Stimulated activated memory B cell treated with anti-CD40 and anti-IgM and Interleukin-4, amounts not matched to agents 10 μg/mL and 1 μg/mL and 100 μg/mL, for 72 hours (primary cell): ENCODE measurements around the gene XRCC1.
A peak's percentile ranks its signal among the peaks of the same experiment; 100 is the strongest.

Source experiments
- ATAC-seq: fragments of 150-1000 bp; cut with Tn5 transposase; 2 replicates; pipeline ENCODE4 v1.10.0; 2021
- H3K27ac Mint-ChIP-seq: one replicate; pipeline ENCODE4 v1.8.0; 2022; ENCODE audit warnings: mild to moderate bottlenecking, mixed read lengths
- H3K27me3 Mint-ChIP-seq: one replicate; pipeline ENCODE4 v1.8.0; 2022; ENCODE audit warnings: mixed read lengths
- H3K36me3 Mint-ChIP-seq: one replicate; pipeline ENCODE4 v1.8.0; 2022; ENCODE audit warnings: mixed read lengths
- H3K4me1 Mint-ChIP-seq: one replicate; pipeline ENCODE4 v1.8.0; 2022; ENCODE audit warnings: mixed read lengths
- H3K4me3 Mint-ChIP-seq: one replicate; pipeline ENCODE4 v1.8.0; 2022; ENCODE audit warnings: mild to moderate bottlenecking, moderate library complexity, mixed read lengths
- H3K9me3 Mint-ChIP-seq: one replicate; pipeline ENCODE4 v1.8.0; 2022; ENCODE audit warnings: mixed read lengths

The XRCC1 gene

GRCh38 chr19:43575156-43575950 lies at the start of gene XRCC1, which contains the start of gene PINLYP:
XRCC1 (minus strand) TSS chr19:43575527; CDS start chr19:43575458, 69 bp downstream.
PINLYP (plus strand) TSS chr19:43575801; CDS start chr19:43577192, 1,391 bp downstream.
- peak within 1 kb of the TSS; percentile 96 for H3K4me3 Mint-ChIP-seq
- H3K4me1 Mint-ChIP-seq = peaks cover 43% of the 10 kb centered on the region

GRCh38 chr19:43624933-43625332 lies 49.6 kb upstream of the XRCC1 start:
- Mint-ChIP-seq H3K27me3 (peaks cover 26% of the 10 kb centered on the region), H3K4me3 (no peak overlapping the region), H3K9me3 (no peaks in the 10 kb centered on the region), H3K36me3 (no peaks in the 10 kb centered on the region), H3K27ac (no peak overlapping the region), H3K4me1 (peaks cover 33% of the 10 kb centered on the region)
- peak; percentile 62 for ATAC-seq

More at GRCh38 chr19:43575156-43575950, at the start of gene XRCC1, which contains the start of gene PINLYP:
- no peaks in the 10 kb centered on the region for H3K9me3 Mint-ChIP-seq
- peak; percentile 99 for ATAC-seq
- peaks cover 8% of the 10 kb centered on the region for H3K36me3 Mint-ChIP-seq
- peak within 1 kb of the TSS; percentile 98 for H3K27ac Mint-ChIP-seq
- no peaks in the 10 kb centered on the region for H3K27me3 Mint-ChIP-seq

GRCh38 chr19:43623889-43624670 lies 48.8 kb upstream of the XRCC1 start:
- no peak for ATAC-seq
- H3K9me3 Mint-ChIP-seq = no peaks in the 10 kb centered on the region
- H3K36me3 Mint-ChIP-seq = no peaks in the 10 kb centered on the region
- H3K27ac Mint-ChIP-seq = no peak overlapping the region
- H3K4me3 Mint-ChIP-seq = no peak overlapping the region
- H3K27me3 Mint-ChIP-seq = peaks cover 26% of the 10 kb centered on the region
- H3K4me1 Mint-ChIP-seq = peaks cover 38% of the 10 kb centered on the region

GRCh38 chr19:43622956-43623355 lies 47.6 kb upstream of the XRCC1 start:
- Mint-ChIP-seq H3K9me3 (no peaks in the 10 kb centered on the region), H3K4me1 (peaks cover 44% of the 10 kb centered on the region), H3K36me3 (no peaks in the 10 kb centered on the region), H3K27ac (no peak overlapping the region), H3K27me3 (peaks cover 26% of the 10 kb centered on the region), H3K4me3 (no peak overlapping the region)
- no peak for ATAC-seq

- Mint-ChIP-seq H3K4me3 (no peak overlapping the region), H3K27me3 (peaks cover 19% of the 10 kb centered on the region), H3K36me3 (no peaks in the 10 kb centered on the region), H3K27ac (no peak overlapping the region), H3K4me1 (peaks cover 44% of the 10 kb centered on the region), H3K9me3 (no peaks in the 10 kb centered on the region)
- ATAC-seq = no peak
Observed at GRCh38 chr19:43622070-43622469, 46.7 kb upstream of the XRCC1 start.

GRCh38 chr19:43620061-43621001 lies 45.0 kb upstream of the XRCC1 start:
- Mint-ChIP-seq H3K27me3 (peaks cover 1% of the 10 kb centered on the region), H3K4me3 (peak overlapping the region; percentile 97), H3K36me3 (no peaks in the 10 kb centered on the region), H3K9me3 (no peaks in the 10 kb centered on the region), H3K27ac (peak overlapping the region; percentile 99), H3K4me1 (peaks cover 39% of the 10 kb centered on the region)
- peak; percentile 9 for ATAC-seq

- no peaks in the 10 kb centered on the region for H3K36me3 Mint-ChIP-seq
- H3K4me3 Mint-ChIP-seq = peak within 1 kb of the TSS; percentile 97
- peak within 1 kb of the TSS; percentile 99 for H3K27ac Mint-ChIP-seq
- peaks cover 30% of the 10 kb centered on the region for H3K4me1 Mint-ChIP-seq
- no peaks in the 10 kb centered on the region for H3K9me3 Mint-ChIP-seq
- ATAC-seq = peak; percentile 93
- no peaks in the 10 kb centered on the region for H3K27me3 Mint-ChIP-seq
Observed at GRCh38 chr19:43619262-43620060, 44.1 kb upstream of the XRCC1 start, which contains the start of gene ZNF428. ZNF428 (minus strand) TSS chr19:43619629; CDS start chr19:43614304, 5,325 bp downstream.

GRCh38 chr19:43618921-43619261 lies 43.6 kb upstream of the XRCC1 start:
- ATAC-seq = peak; percentile 57
- peak overlapping the region; percentile 99 for H3K27ac Mint-ChIP-seq

GRCh38 chr19:43616954-43617353 lies 41.6 kb upstream of the XRCC1 start:
- peaks cover 37% of the 10 kb centered on the region for H3K4me1 Mint-ChIP-seq
- H3K36me3 Mint-ChIP-seq = peaks cover 24% of the 10 kb centered on the region
- no peak overlapping the region for H3K27ac Mint-ChIP-seq
- no peaks in the 10 kb centered on the region for H3K27me3 Mint-ChIP-seq
- H3K4me3 Mint-ChIP-seq = no peak overlapping the region
- ATAC-seq = no peak
- no peaks in the 10 kb centered on the region for H3K9me3 Mint-ChIP-seq

More at GRCh38 chr19:43618921-43619261, 43.6 kb upstream of the XRCC1 start:
- Mint-ChIP-seq H3K4me3 (peak overlapping the region; percentile 97), H3K9me3 (no peaks in the 10 kb centered on the region), H3K36me3 (peaks cover 5% of the 10 kb centered on the region), H3K4me1 (peaks cover 28% of the 10 kb centered on the region), H3K27me3 (no peaks in the 10 kb centered on the region)

- ATAC-seq = no peak
- H3K9me3 Mint-ChIP-seq = no peaks in the 10 kb centered on the region
- peaks cover 41% of the 10 kb centered on the region for H3K4me1 Mint-ChIP-seq
- H3K36me3 Mint-ChIP-seq = peaks cover 30% of the 10 kb centered on the region
- H3K27me3 Mint-ChIP-seq = no peaks in the 10 kb centered on the region
- H3K27ac Mint-ChIP-seq = no peak overlapping the region
- H3K4me3 Mint-ChIP-seq = no peak overlapping the region
Observed at GRCh38 chr19:43616306-43616705, 41.0 kb upstream of the XRCC1 start.

GRCh38 chr19:43612374-43612773 lies 37.0 kb upstream of the XRCC1 start:
- Mint-ChIP-seq H3K36me3 (peaks cover 37% of the 10 kb centered on the region), H3K27me3 (no peaks in the 10 kb centered on the region), H3K9me3 (no peaks in the 10 kb centered on the region), H3K4me1 (peaks cover 20% of the 10 kb centered on the region), H3K27ac (no peak overlapping the region), H3K4me3 (no peak overlapping the region)
- no peak for ATAC-seq

GRCh38 chr19:43611788-43612187 lies 36.5 kb upstream of the XRCC1 start, which contains the start of gene SRRM5:
SRRM5 (plus strand) TSS chr19:43612088; CDS start chr19:43612122, 34 bp downstream.
- Mint-ChIP-seq H3K4me1 (peaks cover 18% of the 10 kb centered on the region), H3K36me3 (peaks cover 37% of the 10 kb centered on the region), H3K9me3 (no peaks in the 10 kb centered on the region), H3K27ac (peak within 1 kb of the TSS; percentile 14), H3K27me3 (no peaks in the 10 kb centered on the region), H3K4me3 (no peak within 1 kb of the TSS)
- ATAC-seq = no peak

GRCh38 chr19:43610493-43610892 lies 35.2 kb upstream of the XRCC1 start:
- Mint-ChIP-seq H3K4me3 (no peak overlapping the region), H3K9me3 (no peaks in the 10 kb centered on the region), H3K36me3 (peaks cover 37% of the 10 kb centered on the region), H3K27me3 (no peaks in the 10 kb centered on the region), H3K27ac (no peak overlapping the region), H3K4me1 (peaks cover 14% of the 10 kb centered on the region)
- no peak for ATAC-seq

GRCh38 chr19:43609872-43610271 lies 34.5 kb upstream of the XRCC1 start:
- Mint-ChIP-seq H3K36me3 (peaks cover 37% of the 10 kb centered on the region), H3K9me3 (no peaks in the 10 kb centered on the region), H3K27ac (no peak overlapping the region), H3K4me1 (peaks cover 14% of the 10 kb centered on the region), H3K4me3 (no peak overlapping the region), H3K27me3 (no peaks in the 10 kb centered on the region)
- no peak for ATAC-seq
